Measurements from ENCODE around the gene CACNA1D. TPM values are rescaled to one million over a fixed set of nuclear protein-coding genes. Genes with fewer than 3 reads are reported as not detected.

Gene CACNA1D
- total and polyA plus RNA-seq, 5 donors from 2014 or later = 0.03 to 0.44 TPM; not detected in 3

- no peak overlapping the region for H3K4me3 ChIP-seq (ENCODE audit: low read depth, low read length)
- Mint-ChIP-seq H3K27me3 (peaks cover 22% of the 10 kb centered on the region), H3K4me1 (no peaks in the 10 kb centered on the region)
Observed at GRCh38 chr3:53618936-53619335, 124.5 kb downstream of the CACNA1D start.

GRCh38 chr3:53624061-53624857, 129.8 kb downstream of the CACNA1D start:
- ATAC-seq (ENCODE audit: low read depth in 2 of 2) = no peak
- peaks cover 14% of the 10 kb centered on the region for H3K27me3 Mint-ChIP-seq

More at GRCh38 chr3:53618936-53619335, 124.5 kb downstream of the CACNA1D start:
- Histone ChIP-seq H3K27me3 (ENCODE audit: control insufficient read depth, insufficient read depth, low read length) (peaks cover 8% of the 10 kb centered on the region), H3K9me3 (ENCODE audit: control insufficient read depth in 2 of 2, low read length in 2 of 2) (no peaks in the 10 kb centered on the region), H3K36me3 (ENCODE audit: control insufficient read depth, insufficient read depth, low read length) (no peaks in the 10 kb centered on the region), H3K27ac (ENCODE audit: insufficient read depth, low read length, poor library complexity, severe bottlenecking) (no peak overlapping the region), H3K4me1 (ENCODE audit: control insufficient read depth, insufficient read depth, low read length, poor library complexity, severe bottlenecking) (no peaks in the 10 kb centered on the region)
- Mint-ChIP-seq H3K9me3 (peaks cover 0 to 5% (median 0%) of the 10 kb centered on the region in 7 donors), H3K4me3 (no peak overlapping the region), H3K27ac (no peak overlapping the region), H3K36me3 (no peaks in the 10 kb centered on the region)
- ATAC-seq (ENCODE audit: low read depth in 2 of 2) (no peak), DNase-seq (no peak)

GRCh38 chr3:53626876-53627275, 132.5 kb downstream of the CACNA1D start:
- no peaks in the 10 kb centered on the region for H3K9me3 ChIP-seq (ENCODE audit: control insufficient read depth in 2 of 2, low read length in 2 of 2)
- peaks cover 4% of the 10 kb centered on the region for H3K27me3 Mint-ChIP-seq
- no peaks in the 10 kb centered on the region for H3K4me1 ChIP-seq (ENCODE audit: control insufficient read depth, insufficient read depth, low read length, poor library complexity, severe bottlenecking)
- no peak for DNase-seq
- ATAC-seq (ENCODE audit: low read depth in 2 of 2) = no peak
- H3K4me3 ChIP-seq (ENCODE audit: low read depth, low read length) = no peak overlapping the region
- H3K4me1 Mint-ChIP-seq = no peaks in the 10 kb centered on the region
- H3K27me3 ChIP-seq (ENCODE audit: control insufficient read depth, insufficient read depth, low read length) = peaks cover 4% of the 10 kb centered on the region
- no peaks in the 10 kb centered on the region for H3K36me3 Mint-ChIP-seq
- no peaks in the 10 kb centered on the region for H3K36me3 ChIP-seq (ENCODE audit: control insufficient read depth, insufficient read depth, low read length)
- no peak overlapping the region for H3K4me3 Mint-ChIP-seq
- H3K9me3 Mint-ChIP-seq = peaks cover 0 to 3% (median 0%) of the 10 kb centered on the region in 7 donors
- no peak overlapping the region for H3K27ac ChIP-seq (ENCODE audit: insufficient read depth, low read length, poor library complexity, severe bottlenecking)
- H3K27ac Mint-ChIP-seq = no peak overlapping the region

More at GRCh38 chr3:53624061-53624857, 129.8 kb downstream of the CACNA1D start:
- no peak overlapping the region for H3K4me3 Mint-ChIP-seq
- Histone ChIP-seq H3K36me3 (ENCODE audit: control insufficient read depth, insufficient read depth, low read length) (no peaks in the 10 kb centered on the region), H3K27ac (ENCODE audit: insufficient read depth, low read length, poor library complexity, severe bottlenecking) (no peak overlapping the region), H3K4me3 (ENCODE audit: low read depth, low read length) (no peak overlapping the region), H3K27me3 (ENCODE audit: control insufficient read depth, insufficient read depth, low read length) (peaks cover 4% of the 10 kb centered on the region), H3K4me1 (ENCODE audit: control insufficient read depth, insufficient read depth, low read length, poor library complexity, severe bottlenecking) (no peaks in the 10 kb centered on the region), H3K9me3 (ENCODE audit: control insufficient read depth in 2 of 2, low read length in 2 of 2) (no peaks in the 10 kb centered on the region)
- H3K36me3 Mint-ChIP-seq = no peaks in the 10 kb centered on the region
- peaks cover 0 to 3% (median 0%) of the 10 kb centered on the region in 7 donors for H3K9me3 Mint-ChIP-seq
- DNase-seq = no peak
- H3K4me1 Mint-ChIP-seq = no peaks in the 10 kb centered on the region
- H3K27ac Mint-ChIP-seq = no peak overlapping the region

- Mint-ChIP-seq H3K36me3 (no peaks in the 10 kb centered on the region), H3K4me3 (no peak overlapping the region), H3K4me1 (no peaks in the 10 kb centered on the region), H3K9me3 (peaks cover 0 to 3% (median 0%) of the 10 kb centered on the region in 7 donors), H3K27ac (no peak overlapping the region), H3K27me3 (peaks cover 8% of the 10 kb centered on the region)
- DNase-seq (no peak), ATAC-seq (ENCODE audit: low read depth in 2 of 2) (no peak)
- H3K36me3 ChIP-seq (ENCODE audit: control insufficient read depth, insufficient read depth, low read length) = no peaks in the 10 kb centered on the region
- H3K27me3 ChIP-seq (ENCODE audit: control insufficient read depth, insufficient read depth, low read length) = peaks cover 6% of the 10 kb centered on the region
- no peaks in the 10 kb centered on the region for H3K4me1 ChIP-seq (ENCODE audit: control insufficient read depth, insufficient read depth, low read length, poor library complexity, severe bottlenecking)
- H3K9me3 ChIP-seq (ENCODE audit: control insufficient read depth in 2 of 2, low read length in 2 of 2) = no peaks in the 10 kb centered on the region
- H3K4me3 ChIP-seq (ENCODE audit: low read depth, low read length) = no peak overlapping the region
- H3K27ac ChIP-seq (ENCODE audit: insufficient read depth, low read length, poor library complexity, severe bottlenecking) = no peak overlapping the region
Observed at GRCh38 chr3:53628536-53629401, 134.4 kb downstream of the CACNA1D start.

- H3K4me3 Mint-ChIP-seq = no peak overlapping the region
- no peaks in the 10 kb centered on the region for H3K36me3 Mint-ChIP-seq
- H3K27ac ChIP-seq (ENCODE audit: insufficient read depth, low read length, poor library complexity, severe bottlenecking) = no peak overlapping the region
- no peaks in the 10 kb centered on the region for H3K9me3 ChIP-seq (ENCODE audit: control insufficient read depth in 2 of 2, low read length in 2 of 2)
- H3K27me3 ChIP-seq (ENCODE audit: control insufficient read depth, insufficient read depth, low read length) = peaks cover 8% of the 10 kb centered on the region
- no peaks in the 10 kb centered on the region for H3K4me1 Mint-ChIP-seq
- H3K27ac Mint-ChIP-seq = peak overlapping the region in 1 of 3 donors; percentile 44
- ATAC-seq (ENCODE audit: low read depth in 2 of 2) (no peak), DNase-seq (no peak)
- H3K4me3 ChIP-seq (ENCODE audit: low read depth, low read length) = no peak overlapping the region
- peaks cover 8% of the 10 kb centered on the region for H3K27me3 Mint-ChIP-seq
- H3K36me3 ChIP-seq (ENCODE audit: control insufficient read depth, insufficient read depth, low read length) = no peaks in the 10 kb centered on the region
- peaks cover 0 to 3% (median 0%) of the 10 kb centered on the region in 7 donors for H3K9me3 Mint-ChIP-seq
- no peaks in the 10 kb centered on the region for H3K4me1 ChIP-seq (ENCODE audit: control insufficient read depth, insufficient read depth, low read length, poor library complexity, severe bottlenecking)
Observed at GRCh38 chr3:53629402-53629723, 135.0 kb downstream of the CACNA1D start.

GRCh38 chr3:53630547-53630946, 136.1 kb downstream of the CACNA1D start:
- H3K36me3 Mint-ChIP-seq = no peaks in the 10 kb centered on the region
- Histone ChIP-seq H3K4me1 (ENCODE audit: control insufficient read depth, insufficient read depth, low read length, poor library complexity, severe bottlenecking) (no peaks in the 10 kb centered on the region), H3K27me3 (ENCODE audit: control insufficient read depth, insufficient read depth, low read length) (peaks cover 8% of the 10 kb centered on the region), H3K4me3 (ENCODE audit: low read depth, low read length) (no peak overlapping the region), H3K9me3 (ENCODE audit: control insufficient read depth in 2 of 2, low read length in 2 of 2) (no peaks in the 10 kb centered on the region), H3K36me3 (ENCODE audit: control insufficient read depth, insufficient read depth, low read length) (no peaks in the 10 kb centered on the region), H3K27ac (ENCODE audit: insufficient read depth, low read length, poor library complexity, severe bottlenecking) (no peak overlapping the region)
- peaks cover 0 to 3% (median 0%) of the 10 kb centered on the region in 7 donors for H3K9me3 Mint-ChIP-seq
- no peaks in the 10 kb centered on the region for H3K4me1 Mint-ChIP-seq
- no peak for ATAC-seq (ENCODE audit: low read depth in 2 of 2)
- peaks cover 15% of the 10 kb centered on the region for H3K27me3 Mint-ChIP-seq
- no peak for DNase-seq
- H3K4me3 Mint-ChIP-seq = no peak overlapping the region
- no peak overlapping the region for H3K27ac Mint-ChIP-seq

- Histone ChIP-seq H3K4me3 (ENCODE audit: low read depth, low read length) (no peak overlapping the region), H3K27me3 (ENCODE audit: control insufficient read depth, insufficient read depth, low read length) (peaks cover 8% of the 10 kb centered on the region), H3K36me3 (ENCODE audit: control insufficient read depth, insufficient read depth, low read length) (no peaks in the 10 kb centered on the region), H3K27ac (ENCODE audit: insufficient read depth, low read length, poor library complexity, severe bottlenecking) (no peak overlapping the region), H3K4me1 (ENCODE audit: control insufficient read depth, insufficient read depth, low read length, poor library complexity, severe bottlenecking) (no peaks in the 10 kb centered on the region), H3K9me3 (ENCODE audit: control insufficient read depth in 2 of 2, low read length in 2 of 2) (no peaks in the 10 kb centered on the region)
- no peaks in the 10 kb centered on the region for H3K36me3 Mint-ChIP-seq
- H3K4me3 Mint-ChIP-seq = no peak overlapping the region
- H3K27ac Mint-ChIP-seq = no peak overlapping the region
- peaks cover 0 to 2% (median 0%) of the 10 kb centered on the region in 7 donors for H3K9me3 Mint-ChIP-seq
- H3K27me3 Mint-ChIP-seq = peaks cover 21% of the 10 kb centered on the region
- ATAC-seq (ENCODE audit: low read depth in 2 of 2) = no peak
- no peak for DNase-seq
- no peaks in the 10 kb centered on the region for H3K4me1 Mint-ChIP-seq
Observed at GRCh38 chr3:53633197-53633787, 138.9 kb downstream of the CACNA1D start.
